ENCODE measurements around the gene ME3.

Gene ME3

GRCh38 chr11:86692317-86692716 is 19.9 kb upstream of the ME3 start:
- DNase-seq = no peak

- peak; percentile 82 to 84 for DNase-seq
Observed at GRCh38 chr11:86688398-86689179, 16.2 kb upstream of the ME3 start.

- DNase-seq = no peak
Observed at GRCh38 chr11:86687185-86687778, 14.9 kb upstream of the ME3 start.

GRCh38 chr11:86686531-86686930 is 14.1 kb upstream of the ME3 start:
- DNase-seq = no peak

GRCh38 chr11:86681483-86681756 is 9.0 kb upstream of the ME3 start:
- no peak for DNase-seq

- DNase-seq = no peak
Observed at GRCh38 chr11:86680716-86681482, 8.5 kb upstream of the ME3 start.

- DNase-seq = no peak
Observed at GRCh38 chr11:86678823-86679222, 6.4 kb upstream of the ME3 start.

GRCh38 chr11:86678296-86678695 is 5.9 kb upstream of the ME3 start:
- DNase-seq = no peak

- DNase-seq = peak; percentile 20 to 26
Observed at GRCh38 chr11:86676533-86677154, 4.2 kb upstream of the ME3 start.

- no peak for DNase-seq
Observed at GRCh38 chr11:86676010-86676409, 3.6 kb upstream of the ME3 start.

GRCh38 chr11:86675017-86675416 is 2.6 kb upstream of the ME3 start:
- DNase-seq = peak; percentile 70 to 78

GRCh38 chr11:86673872-86674750 is 1.7 kb upstream of the ME3 start:
- DNase-seq = no peak

- no peak for DNase-seq
Observed at GRCh38 chr11:86673055-86673843, 833 bp upstream of the ME3 start.

- DNase-seq = peak in 1 of 2 experiments; percentile 24
Observed at GRCh38 chr11:86671531-86672006, 847 bp downstream of the ME3 start.

GRCh38 chr11:86670911-86671310 is 1.5 kb downstream of the ME3 start:
- DNase-seq = no peak

- DNase-seq = peak; percentile 43 to 46
Observed at GRCh38 chr11:86670181-86670580, 2.2 kb downstream of the ME3 start.

- DNase-seq = no peak
Observed at GRCh38 chr11:86669424-86669823, 3.0 kb downstream of the ME3 start.

GRCh38 chr11:86668929-86669328 is 3.5 kb downstream of the ME3 start:
- DNase-seq = no peak

GRCh38 chr11:86666193-86666592 is 6.2 kb downstream of the ME3 start:
- DNase-seq = no peak

GRCh38 chr11:86664930-86665329 is 7.5 kb downstream of the ME3 start:
- DNase-seq = peak in 1 of 2 experiments; percentile 10

- DNase-seq = no peak
Observed at GRCh38 chr11:86663761-86664160, 8.7 kb downstream of the ME3 start.

GRCh38 chr11:86663291-86663690 is 9.1 kb downstream of the ME3 start:
- DNase-seq = no peak
